ENCODE results near the gene CASP14.

CASP14 gene

DNA sequence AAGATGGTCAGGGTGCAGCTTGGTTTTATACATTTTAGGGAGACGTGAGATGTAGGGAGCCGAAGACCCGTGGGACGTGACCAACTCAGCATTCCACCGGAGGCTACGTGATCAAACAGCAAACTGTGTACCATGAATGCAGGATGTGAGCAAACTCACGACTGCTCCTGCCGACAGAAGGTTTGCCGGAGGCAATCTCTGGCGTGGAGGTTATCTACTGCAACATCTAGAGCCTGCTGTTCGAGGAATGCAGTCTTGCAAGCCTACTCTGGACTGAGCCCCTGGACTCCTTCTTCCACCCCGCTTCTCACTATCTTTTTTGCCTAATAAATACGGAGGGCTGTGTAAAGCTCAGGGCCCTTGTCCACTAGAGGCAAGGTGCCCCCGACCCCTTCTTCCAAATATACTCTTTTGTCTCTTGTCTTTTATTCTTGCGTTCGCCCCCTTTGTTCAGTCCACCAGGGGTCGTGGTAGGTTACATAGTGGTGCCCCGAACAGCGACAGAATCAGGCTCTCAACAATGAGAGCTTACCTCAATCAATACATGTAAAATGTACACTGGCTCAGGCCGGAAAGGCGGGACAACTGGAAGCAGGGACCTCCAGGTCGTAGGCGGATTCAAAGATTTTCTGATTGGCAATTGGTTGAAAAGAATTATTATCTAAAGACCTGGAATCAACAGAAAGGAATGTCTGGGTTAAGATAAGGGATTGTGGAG lies 23.8 kb downstream of the CASP14 start:
- no peak for ATAC-seq
- TF ChIP-seq ZC3H10 (CRISPR knock-in tag; IDR thresholded peaks at IDR 0.05) (no peak), OSR1 (CRISPR knock-in tag; IDR thresholded peaks at IDR 0.05) (no peak), ZFP30 (CRISPR knock-in tag; IDR thresholded peaks at IDR 0.05) (no peak), ZFP3 (CRISPR knock-in tag; IDR thresholded peaks at IDR 0.05) (no peak), TCF4 (CRISPR knock-in tag; IDR thresholded peaks at IDR 0.05; ENCODE audit: borderline replicate concordance) (no peak), TOX (CRISPR knock-in tag; IDR thresholded peaks at IDR 0.05; ENCODE audit: borderline replicate concordance) (no peak), ZNF565 (CRISPR knock-in tag; conservative IDR thresholded peaks at IDR 0.05; ENCODE audit: low read depth) (no peak)
- TF ChIP-seq, protein P1, sequence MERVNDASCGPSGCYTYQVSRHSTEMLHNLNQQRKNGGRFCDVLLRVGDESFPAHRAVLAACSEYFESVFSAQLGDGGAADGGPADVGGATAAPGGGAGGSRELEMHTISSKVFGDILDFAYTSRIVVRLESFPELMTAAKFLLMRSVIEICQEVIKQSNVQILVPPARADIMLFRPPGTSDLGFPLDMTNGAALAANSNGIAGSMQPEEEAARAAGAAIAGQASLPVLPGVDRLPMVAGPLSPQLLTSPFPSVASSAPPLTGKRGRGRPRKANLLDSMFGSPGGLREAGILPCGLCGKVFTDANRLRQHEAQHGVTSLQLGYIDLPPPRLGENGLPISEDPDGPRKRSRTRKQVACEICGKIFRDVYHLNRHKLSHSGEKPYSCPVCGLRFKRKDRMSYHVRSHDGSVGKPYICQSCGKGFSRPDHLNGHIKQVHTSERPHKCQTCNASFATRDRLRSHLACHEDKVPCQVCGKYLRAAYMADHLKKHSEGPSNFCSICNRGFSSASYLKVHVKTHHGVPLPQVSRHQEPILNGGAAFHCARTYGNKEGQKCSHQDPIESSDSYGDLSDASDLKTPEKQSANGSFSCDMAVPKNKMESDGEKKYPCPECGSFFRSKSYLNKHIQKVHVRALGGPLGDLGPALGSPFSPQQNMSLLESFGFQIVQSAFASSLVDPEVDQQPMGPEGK (CRISPR knock-in tag; IDR thresholded peaks at IDR 0.05; ENCODE audit: borderline replicate concordance): no peak
- TF ChIP-seq, protein P2, sequence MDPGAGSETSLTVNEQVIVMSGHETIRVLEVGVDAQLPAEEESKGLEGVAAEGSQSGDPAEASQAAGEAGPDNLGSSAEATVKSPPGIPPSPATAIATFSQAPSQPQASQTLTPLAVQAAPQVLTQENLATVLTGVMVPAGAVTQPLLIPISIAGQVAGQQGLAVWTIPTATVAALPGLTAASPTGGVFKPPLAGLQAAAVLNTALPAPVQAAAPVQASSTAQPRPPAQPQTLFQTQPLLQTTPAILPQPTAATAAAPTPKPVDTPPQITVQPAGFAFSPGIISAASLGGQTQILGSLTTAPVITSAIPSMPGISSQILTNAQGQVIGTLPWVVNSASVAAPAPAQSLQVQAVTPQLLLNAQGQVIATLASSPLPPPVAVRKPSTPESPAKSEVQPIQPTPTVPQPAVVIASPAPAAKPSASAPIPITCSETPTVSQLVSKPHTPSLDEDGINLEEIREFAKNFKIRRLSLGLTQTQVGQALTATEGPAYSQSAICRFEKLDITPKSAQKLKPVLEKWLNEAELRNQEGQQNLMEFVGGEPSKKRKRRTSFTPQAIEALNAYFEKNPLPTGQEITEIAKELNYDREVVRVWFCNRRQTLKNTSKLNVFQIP (CRISPR knock-in tag; IDR thresholded peaks at IDR 0.05; ENCODE audit: borderline replicate concordance, low read depth): no peak
- TF ChIP-seq, protein P3, sequence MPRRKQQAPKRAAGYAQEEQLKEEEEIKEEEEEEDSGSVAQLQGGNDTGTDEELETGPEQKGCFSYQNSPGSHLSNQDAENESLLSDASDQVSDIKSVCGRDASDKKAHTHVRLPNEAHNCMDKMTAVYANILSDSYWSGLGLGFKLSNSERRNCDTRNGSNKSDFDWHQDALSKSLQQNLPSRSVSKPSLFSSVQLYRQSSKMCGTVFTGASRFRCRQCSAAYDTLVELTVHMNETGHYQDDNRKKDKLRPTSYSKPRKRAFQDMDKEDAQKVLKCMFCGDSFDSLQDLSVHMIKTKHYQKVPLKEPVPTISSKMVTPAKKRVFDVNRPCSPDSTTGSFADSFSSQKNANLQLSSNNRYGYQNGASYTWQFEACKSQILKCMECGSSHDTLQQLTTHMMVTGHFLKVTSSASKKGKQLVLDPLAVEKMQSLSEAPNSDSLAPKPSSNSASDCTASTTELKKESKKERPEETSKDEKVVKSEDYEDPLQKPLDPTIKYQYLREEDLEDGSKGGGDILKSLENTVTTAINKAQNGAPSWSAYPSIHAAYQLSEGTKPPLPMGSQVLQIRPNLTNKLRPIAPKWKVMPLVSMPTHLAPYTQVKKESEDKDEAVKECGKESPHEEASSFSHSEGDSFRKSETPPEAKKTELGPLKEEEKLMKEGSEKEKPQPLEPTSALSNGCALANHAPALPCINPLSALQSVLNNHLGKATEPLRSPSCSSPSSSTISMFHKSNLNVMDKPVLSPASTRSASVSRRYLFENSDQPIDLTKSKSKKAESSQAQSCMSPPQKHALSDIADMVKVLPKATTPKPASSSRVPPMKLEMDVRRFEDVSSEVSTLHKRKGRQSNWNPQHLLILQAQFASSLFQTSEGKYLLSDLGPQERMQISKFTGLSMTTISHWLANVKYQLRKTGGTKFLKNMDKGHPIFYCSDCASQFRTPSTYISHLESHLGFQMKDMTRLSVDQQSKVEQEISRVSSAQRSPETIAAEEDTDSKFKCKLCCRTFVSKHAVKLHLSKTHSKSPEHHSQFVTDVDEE (CRISPR knock-in tag; IDR thresholded peaks at IDR 0.05): no peak

DNA sequence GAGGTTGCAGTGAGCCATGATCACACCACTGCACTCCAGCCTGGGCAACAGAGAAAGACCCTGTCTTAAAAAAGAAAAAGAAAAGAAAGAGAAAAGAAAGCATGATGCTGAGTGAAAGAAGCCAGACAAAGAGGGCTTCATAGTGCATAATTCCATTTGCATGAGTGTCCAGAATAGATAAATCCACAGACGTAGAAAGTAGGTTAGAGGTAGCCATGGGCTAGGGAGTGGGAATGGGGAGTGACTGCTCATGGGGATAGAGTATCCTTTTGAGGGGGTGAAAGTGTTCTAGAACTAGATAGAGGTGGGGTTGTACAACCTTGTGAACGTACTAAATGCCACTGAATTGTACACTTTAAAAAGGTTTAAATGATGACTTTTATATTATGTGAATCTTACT lies 25.1 kb downstream of the CASP14 start:
- no peak for ATAC-seq
- TF ChIP-seq TOX (CRISPR knock-in tag; IDR thresholded peaks at IDR 0.05; ENCODE audit: borderline replicate concordance) (no peak), ZNF8 (CRISPR knock-in tag; IDR thresholded peaks at IDR 0.05) (no peak), ISL1 (CRISPR knock-in tag; IDR thresholded peaks at IDR 0.05) (no peak), ZNF70 (CRISPR knock-in tag; IDR thresholded peaks at IDR 0.05) (no peak), GLIS3 (CRISPR knock-in tag; IDR thresholded peaks at IDR 0.05) (no peak), ESRRG (CRISPR knock-in tag; IDR thresholded peaks at IDR 0.05) (no peak), TCF4 (CRISPR knock-in tag; IDR thresholded peaks at IDR 0.05; ENCODE audit: borderline replicate concordance) (no peak), SNAI2 (CRISPR knock-in tag; IDR thresholded peaks at IDR 0.05) (no peak), RARB (CRISPR knock-in tag; IDR thresholded peaks at IDR 0.05) (no peak), PPARA (CRISPR knock-in tag; IDR thresholded peaks at IDR 0.05; ENCODE audit: borderline replicate concordance) (no peak), ZNF565 (CRISPR knock-in tag; conservative IDR thresholded peaks at IDR 0.05; ENCODE audit: low read depth) (no peak), ZFP3 (CRISPR knock-in tag; IDR thresholded peaks at IDR 0.05) (no peak), ZC3H10 (CRISPR knock-in tag; IDR thresholded peaks at IDR 0.05) (no peak), ZFP30 (CRISPR knock-in tag; IDR thresholded peaks at IDR 0.05) (no peak), BACH2 (CRISPR knock-in tag; IDR thresholded peaks at IDR 0.05; ENCODE audit: borderline replicate concordance) (no peak), OSR1 (CRISPR knock-in tag; IDR thresholded peaks at IDR 0.05) (no peak)
- TF ChIP-seq, protein P4, sequence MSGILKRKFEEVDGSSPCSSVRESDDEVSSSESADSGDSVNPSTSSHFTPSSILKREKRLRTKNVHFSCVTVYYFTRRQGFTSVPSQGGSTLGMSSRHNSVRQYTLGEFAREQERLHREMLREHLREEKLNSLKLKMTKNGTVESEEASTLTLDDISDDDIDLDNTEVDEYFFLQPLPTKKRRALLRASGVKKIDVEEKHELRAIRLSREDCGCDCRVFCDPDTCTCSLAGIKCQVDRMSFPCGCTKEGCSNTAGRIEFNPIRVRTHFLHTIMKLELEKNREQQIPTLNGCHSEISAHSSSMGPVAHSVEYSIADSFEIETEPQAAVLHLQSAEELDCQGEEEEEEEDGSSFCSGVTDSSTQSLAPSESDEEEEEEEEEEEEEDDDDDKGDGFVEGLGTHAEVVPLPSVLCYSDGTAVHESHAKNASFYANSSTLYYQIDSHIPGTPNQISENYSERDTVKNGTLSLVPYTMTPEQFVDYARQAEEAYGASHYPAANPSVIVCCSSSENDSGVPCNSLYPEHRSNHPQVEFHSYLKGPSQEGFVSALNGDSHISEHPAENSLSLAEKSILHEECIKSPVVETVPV (CRISPR knock-in tag; IDR thresholded peaks at IDR 0.05): no peak
- TF ChIP-seq, protein P1 (CRISPR knock-in tag; IDR thresholded peaks at IDR 0.05; ENCODE audit: borderline replicate concordance): no peak
- TF ChIP-seq, protein P5, sequence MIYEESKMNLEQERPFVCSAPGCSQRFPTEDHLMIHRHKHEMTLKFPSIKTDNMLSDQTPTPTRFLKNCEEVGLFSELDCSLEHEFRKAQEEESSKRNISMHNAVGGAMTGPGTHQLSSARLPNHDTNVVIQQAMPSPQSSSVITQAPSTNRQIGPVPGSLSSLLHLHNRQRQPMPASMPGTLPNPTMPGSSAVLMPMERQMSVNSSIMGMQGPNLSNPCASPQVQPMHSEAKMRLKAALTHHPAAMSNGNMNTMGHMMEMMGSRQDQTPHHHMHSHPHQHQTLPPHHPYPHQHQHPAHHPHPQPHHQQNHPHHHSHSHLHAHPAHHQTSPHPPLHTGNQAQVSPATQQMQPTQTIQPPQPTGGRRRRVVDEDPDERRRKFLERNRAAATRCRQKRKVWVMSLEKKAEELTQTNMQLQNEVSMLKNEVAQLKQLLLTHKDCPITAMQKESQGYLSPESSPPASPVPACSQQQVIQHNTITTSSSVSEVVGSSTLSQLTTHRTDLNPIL (CRISPR knock-in tag; IDR thresholded peaks at IDR 0.05; ENCODE audit: low read depth): no peak

Measured in SK-N-SH treated with all-trans-retinoic acid at 6 μM for 48 hours (cell line).